HEK293 (cell line): ENCODE data around the gene DLG2.

Experiments
- SCRT1 ChIP-seq: fragments of 450-650 bp; formaldehyde crosslinking; IDR thresholded peaks from 2 replicates; pipeline ENCODE4 v1.5.1; 2016; ENCODE audit warnings: missing biosample characterization, missing genetic modification characterization, borderline replicate concordance
- ZBTB20 ChIP-seq: fragments of 450-650 bp; formaldehyde crosslinking; IDR thresholded peaks from 2 replicates; pipeline ENCODE4 v1.5.1; 2016; ENCODE audit warnings: missing biosample characterization, missing genetic modification characterization
- TF ChIP-seq, protein P1 (sequence below): fragments of 450-650 bp; formaldehyde crosslinking; IDR thresholded peaks from 2 replicates; pipeline ENCODE4 v1.5.1; 2016; ENCODE audit warnings: missing biosample characterization, missing genetic modification characterization

DNA sequence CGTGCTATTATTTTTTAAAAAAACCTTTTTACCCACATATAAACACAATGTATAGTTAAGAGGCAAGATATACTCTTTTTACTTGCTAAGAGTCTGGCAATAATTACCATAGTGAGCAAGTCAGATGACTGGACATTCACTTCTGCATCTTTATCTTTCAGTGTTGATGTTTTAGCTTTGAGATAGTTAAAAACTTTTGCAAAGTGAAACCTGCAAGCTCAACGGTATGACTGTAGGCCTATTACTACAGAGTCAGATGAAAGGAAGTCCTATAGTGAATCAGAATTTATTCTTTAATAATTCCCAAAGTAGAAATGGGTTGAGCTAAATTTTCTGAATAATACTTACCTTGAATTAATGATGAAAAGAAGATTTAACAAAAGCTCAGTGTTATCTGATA, 2104.2 kb downstream of the DLG2 start:
- TF ChIP-seq, protein P1, sequence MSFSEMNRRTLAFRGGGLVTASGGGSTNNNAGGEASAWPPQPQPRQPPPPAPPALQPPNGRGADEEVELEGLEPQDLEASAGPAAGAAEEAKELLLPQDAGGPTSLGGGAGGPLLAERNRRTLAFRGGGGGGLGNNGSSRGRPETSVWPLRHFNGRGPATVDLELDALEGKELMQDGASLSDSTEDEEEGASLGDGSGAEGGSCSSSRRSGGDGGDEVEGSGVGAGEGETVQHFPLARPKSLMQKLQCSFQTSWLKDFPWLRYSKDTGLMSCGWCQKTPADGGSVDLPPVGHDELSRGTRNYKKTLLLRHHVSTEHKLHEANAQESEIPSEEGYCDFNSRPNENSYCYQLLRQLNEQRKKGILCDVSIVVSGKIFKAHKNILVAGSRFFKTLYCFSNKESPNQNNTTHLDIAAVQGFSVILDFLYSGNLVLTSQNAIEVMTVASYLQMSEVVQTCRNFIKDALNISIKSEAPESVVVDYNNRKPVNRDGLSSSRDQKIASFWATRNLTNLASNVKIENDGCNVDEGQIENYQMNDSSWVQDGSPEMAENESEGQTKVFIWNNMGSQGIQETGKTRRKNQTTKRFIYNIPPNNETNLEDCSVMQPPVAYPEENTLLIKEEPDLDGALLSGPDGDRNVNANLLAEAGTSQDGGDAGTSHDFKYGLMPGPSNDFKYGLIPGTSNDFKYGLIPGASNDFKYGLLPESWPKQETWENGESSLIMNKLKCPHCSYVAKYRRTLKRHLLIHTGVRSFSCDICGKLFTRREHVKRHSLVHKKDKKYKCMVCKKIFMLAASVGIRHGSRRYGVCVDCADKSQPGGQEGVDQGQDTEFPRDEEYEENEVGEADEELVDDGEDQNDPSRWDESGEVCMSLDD (tag by site-specific recombination): no peak
- TF ChIP-seq SCRT1 (tag by site-specific recombination): no peak
- no peak for TF ChIP-seq ZBTB20 (tag by site-specific recombination)
